GM12878 (cell line): Measurements from ENCODE around the gene ALDH1L1.

ENCODE experiments used
- RAD51 ChIP-seq: fragments of 450-650 bp; IDR thresholded peaks from 2 replicates; pipeline ENCODE4 v1.6.1; 2016; ENCODE audit warnings: moderate library complexity, mild to moderate bottlenecking, inconsistent platforms
- TF ChIP-seq, protein P1 (sequence below): IDR thresholded peaks from 2 replicates; pipeline ENCODE4 v1.6.1; 2011; ENCODE audit warnings: low read depth, mild to moderate bottlenecking, low read length, moderate library complexity, borderline replicate concordance; ENCODE audit errors: extremely low read depth

DNA sequence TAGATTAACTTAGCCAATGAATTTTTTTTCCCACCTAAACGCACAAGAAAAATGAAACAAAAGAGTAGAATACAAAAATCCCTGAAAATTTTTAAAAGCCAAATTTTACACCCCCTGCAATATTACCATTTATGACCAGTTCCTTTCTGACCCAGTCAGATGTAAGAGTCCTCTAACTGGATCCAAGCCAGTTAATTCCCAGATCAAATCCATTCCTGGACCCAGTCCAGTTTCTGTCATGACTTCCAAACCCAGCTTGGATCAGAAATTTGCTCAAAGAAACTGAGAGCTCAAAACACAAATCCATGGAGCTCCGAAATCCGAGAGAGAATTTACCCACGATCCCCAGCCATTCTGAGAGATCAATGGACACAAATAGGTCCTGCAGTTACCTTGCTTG lies 17.0 kb upstream of the ALDH1L1 start:
- TF ChIP-seq, protein P1, sequence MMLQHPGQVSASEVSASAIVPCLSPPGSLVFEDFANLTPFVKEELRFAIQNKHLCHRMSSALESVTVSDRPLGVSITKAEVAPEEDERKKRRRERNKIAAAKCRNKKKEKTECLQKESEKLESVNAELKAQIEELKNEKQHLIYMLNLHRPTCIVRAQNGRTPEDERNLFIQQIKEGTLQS, result no peak
- no peak for TF ChIP-seq RAD51
